Measurements from ENCODE around the gene EBLN2. TPM values are rescaled to one million over a fixed set of nuclear protein-coding genes. Genes with fewer than 3 reads are reported as not detected.

Gene EBLN2
- total RNA-seq, 1 donor from 2014 or later = 6.4 TPM

- Histone ChIP-seq H3K27ac (no peak overlapping the region), H3K4me3 (no peak overlapping the region), H3K36me3 (no peaks in the 10 kb centered on the region), H3K4me1 (no peaks in the 10 kb centered on the region), H3K27me3 (no peaks in the 10 kb centered on the region), H3K9me3 (no peaks in the 10 kb centered on the region)
- intact Hi-C loops (cut with DNase I) = loop anchor here (10.0 kb wide), 1 partner anchor 326 kb away; no protein-coding TSS in a partner anchor
- TF ChIP-seq POLR2A (IDR thresholded peaks at IDR 0.05) (no peak), POLR2AphosphoS5 (IDR thresholded peaks at IDR 0.05; ENCODE audit: insufficient read depth in 1 of 2, low read depth in 1 of 2) (no peak), CTCF (IDR thresholded peaks at IDR 0.05) (no peak)
- no peak for DNase-seq (ENCODE audit: extremely low spot score in 2 of 2)
Observed at GRCh38 chr3:73108750-73109149, 47.3 kb downstream of the EBLN2 start.

GRCh38 chr3:73110530-73110929 is 49.1 kb downstream of the EBLN2 start:
- H3K36me3 ChIP-seq = no peaks in the 10 kb centered on the region
- no peaks in the 10 kb centered on the region for H3K9me3 ChIP-seq
- H3K27ac ChIP-seq = no peak overlapping the region
- no peaks in the 10 kb centered on the region for H3K27me3 ChIP-seq
- intact Hi-C loops (cut with DNase I) = no loop called here
- no peak for TF ChIP-seq POLR2A (IDR thresholded peaks at IDR 0.05)
- no peak for TF ChIP-seq CTCF (IDR thresholded peaks at IDR 0.05)
- TF ChIP-seq POLR2AphosphoS5 (IDR thresholded peaks at IDR 0.05; ENCODE audit: insufficient read depth in 1 of 2, low read depth in 1 of 2) = no peak
- peak in 1 of 2 donors; percentile 77 for DNase-seq (ENCODE audit: extremely low spot score in 2 of 2)
- H3K4me3 ChIP-seq = no peak overlapping the region
- H3K4me1 ChIP-seq = no peaks in the 10 kb centered on the region

Small RNA genes within 50 kb of the gene (small RNA-seq; reads per million reads assigned to genes)
- gene RNU2-64P (not detected), gene RNU6-557P (not detected), gene RNU7-19P (not detected)

Other genes with a start within 250 kb of the EBLN2 start
- gene SHQ1, start 213.2 kb upstream of the EBLN2 start, total RNA-seq = 12.3 TPM
- 10.1 TPM for gene GXYLT2, start 173.6 kb upstream of the EBLN2 start, total RNA-seq
- 24.3 TPM for gene PPP4R2, start 64.8 kb upstream of the EBLN2 start, total RNA-seq